NCI-H1417 (cell line): ENCODE measurements around the gene ZFP36L2.
A peak's percentile ranks its signal among the peaks of the same experiment; 100 is the strongest.

Experiments used
- DNase-seq, 3 experiments: peaks; one replicate each; lab custom pipeline; 2025; lab: John Stamatoyannopoulos, UW

Gene ZFP36L2

GRCh38 chr2:43246641-43247040 is 20.2 kb upstream of the ZFP36L2 start:
- no peak for DNase-seq

- no peak for DNase-seq
Observed at GRCh38 chr2:43241558-43241957, 15.2 kb upstream of the ZFP36L2 start.

- no peak for DNase-seq
Observed at GRCh38 chr2:43240766-43241150, 14.4 kb upstream of the ZFP36L2 start.

GRCh38 chr2:43239981-43240765 is 13.8 kb upstream of the ZFP36L2 start:
- DNase-seq: no peak

- DNase-seq: no peak
Observed at GRCh38 chr2:43238813-43239212, 12.4 kb upstream of the ZFP36L2 start.

- DNase-seq: no peak
Observed at GRCh38 chr2:43238176-43238575, 11.8 kb upstream of the ZFP36L2 start.

- no peak for DNase-seq
Observed at GRCh38 chr2:43233218-43234212, 7.1 kb upstream of the ZFP36L2 start.

GRCh38 chr2:43230951-43231827 is 4.8 kb upstream of the ZFP36L2 start:
- DNase-seq: peak in 1 of 3 experiments; percentile 35

GRCh38 chr2:43230351-43230885 is 4.0 kb upstream of the ZFP36L2 start:
- DNase-seq: peak in 1 of 3 experiments; percentile 47

GRCh38 chr2:43228756-43229659 is 2.6 kb upstream of the ZFP36L2 start:
- no peak for DNase-seq

- DNase-seq: no peak
Observed at GRCh38 chr2:43228321-43228751, 1.9 kb upstream of the ZFP36L2 start.

GRCh38 chr2:43227830-43228281 is 1.4 kb upstream of the ZFP36L2 start:
- DNase-seq: no peak

- DNase-seq: peak; percentile 83 to 94 (median 93)
Observed at GRCh38 chr2:43226955-43227829, 786 bp upstream of the ZFP36L2 start.

GRCh38 chr2:43225788-43226557 is 433 bp downstream of the ZFP36L2 start:
- peak; percentile 57 to 88 (median 87) for DNase-seq

GRCh38 chr2:43225093-43225787 is 1.2 kb downstream of the ZFP36L2 start:
- peak in 1 of 3 experiments; percentile 24 for DNase-seq

GRCh38 chr2:43224571-43225092 is 1.8 kb downstream of the ZFP36L2 start:
- no peak for DNase-seq

GRCh38 chr2:43224131-43224570 is 2.3 kb downstream of the ZFP36L2 start:
- DNase-seq: no peak
